Stimulated activated CD8-positive, alpha-beta memory T cell treated with anti-CD3 and anti-CD28 coated beads, Interleukin-7, amount 100 ng/mL, for 1 hour (primary cell): ENCODE results near the gene SDK2.

ENCODE experiments used
- DNase-seq, 2 donors: peaks; one replicate each; pipeline ENCODE4 v3.0.0-alpha.2; 2020; ENCODE audit warnings: low read depth in 2 of 2

Gene SDK2

GRCh38 chr17:73368085-73368631 is 276.1 kb downstream of the SDK2 start:
- no peak for DNase-seq

DNA sequence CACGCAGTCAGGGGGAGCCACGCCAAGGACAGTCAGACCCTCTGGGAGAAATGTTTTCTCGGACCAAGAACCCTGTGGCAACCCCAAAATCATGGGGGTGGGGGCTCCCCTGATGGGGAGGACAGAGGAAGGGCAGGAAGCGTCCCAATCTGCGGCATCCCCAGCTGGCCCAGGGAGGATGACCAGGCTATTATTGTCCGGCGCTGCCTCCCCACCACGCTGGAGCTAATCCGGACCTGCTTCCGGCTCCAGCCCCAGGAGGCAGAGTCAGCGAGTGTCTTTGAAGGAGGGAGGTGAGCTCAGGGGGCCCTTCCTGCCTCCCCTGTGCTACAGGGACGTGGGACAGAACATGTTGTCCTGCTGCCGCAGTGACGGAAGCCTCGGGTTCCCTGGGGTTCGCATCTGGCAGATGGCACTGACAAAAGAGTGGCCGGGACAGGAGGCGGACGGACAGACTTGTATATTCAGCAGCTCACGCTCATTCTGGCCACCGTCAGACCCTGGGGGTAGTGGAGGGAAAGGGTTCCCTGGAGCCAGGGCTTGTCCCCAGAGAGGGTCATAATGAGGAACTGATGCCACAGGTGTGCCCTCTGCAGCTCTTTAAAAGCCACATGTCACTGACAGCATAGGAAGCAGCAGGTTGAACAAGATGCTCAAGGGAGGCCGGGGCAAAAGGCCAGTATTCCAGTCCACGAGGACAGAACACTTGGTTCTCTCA is 278.2 kb downstream of the SDK2 start:
- no peak for DNase-seq

GRCh38 chr17:73365301-73365874 is 278.9 kb downstream of the SDK2 start:
- no peak for DNase-seq

DNA sequence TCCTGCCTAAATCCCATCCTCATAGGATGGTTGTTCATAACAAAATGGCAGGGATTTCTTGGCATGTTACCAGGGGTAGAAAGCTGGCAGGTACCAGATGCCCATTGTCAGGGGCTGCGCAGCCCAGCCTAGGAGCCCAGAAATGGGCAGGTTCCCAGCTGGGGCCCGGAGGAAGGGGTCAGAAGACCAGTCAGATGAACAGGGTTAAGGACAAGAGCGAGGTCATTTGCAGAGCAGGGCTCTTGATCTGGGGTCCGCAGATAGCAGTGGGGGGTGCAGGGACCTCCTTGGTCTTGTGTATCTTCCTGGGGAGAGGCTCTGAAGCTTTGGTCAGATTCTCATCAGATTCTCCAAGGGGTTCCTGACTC is 280.1 kb downstream of the SDK2 start:
- no peak for DNase-seq

DNA sequence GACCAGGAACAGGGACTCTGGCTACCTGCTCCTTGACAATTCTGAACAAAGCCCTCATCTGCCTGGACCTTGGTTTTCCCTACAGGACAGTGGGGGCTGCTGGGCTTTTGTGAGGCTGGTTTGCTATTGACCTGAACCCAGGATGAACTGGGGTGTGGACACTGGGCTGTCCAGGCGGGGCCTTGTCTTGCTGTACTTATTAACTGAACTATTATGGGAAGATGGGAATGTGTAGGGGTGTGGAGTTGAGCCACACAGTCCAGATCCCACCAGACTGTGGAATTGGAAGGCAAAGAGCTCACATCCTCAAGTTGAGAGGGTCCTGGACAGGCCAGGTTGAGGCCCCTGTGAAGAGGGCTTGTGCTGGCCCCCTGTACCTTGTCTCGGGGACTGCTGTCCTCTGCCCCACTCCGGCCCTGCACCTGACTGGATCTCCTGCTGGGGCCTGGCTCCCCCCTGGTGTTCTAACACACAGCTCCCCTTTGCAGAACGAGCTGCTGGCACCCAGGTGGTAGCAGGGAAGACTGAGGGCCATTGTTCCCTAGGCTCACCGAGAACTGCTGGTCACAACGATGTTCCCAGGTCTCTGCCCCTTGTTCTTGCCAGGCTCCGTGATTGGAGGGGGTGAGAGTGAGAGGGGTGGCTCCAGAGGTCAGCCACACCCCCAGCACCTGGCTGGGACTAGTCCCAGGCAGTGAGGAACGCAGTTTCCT is 280.6 kb downstream of the SDK2 start:
- no peak for DNase-seq

GRCh38 chr17:73362697-73363096 is 281.5 kb downstream of the SDK2 start:
- DNase-seq: no peak

- no peak for DNase-seq
Measured at GRCh38 chr17:73360961-73361761, 283.1 kb downstream of the SDK2 start.

- DNase-seq: no peak
Measured at GRCh38 chr17:73359987-73360410, 284.2 kb downstream of the SDK2 start.

GRCh38 chr17:73359352-73359751 is 284.9 kb downstream of the SDK2 start:
- DNase-seq: no peak

DNA sequence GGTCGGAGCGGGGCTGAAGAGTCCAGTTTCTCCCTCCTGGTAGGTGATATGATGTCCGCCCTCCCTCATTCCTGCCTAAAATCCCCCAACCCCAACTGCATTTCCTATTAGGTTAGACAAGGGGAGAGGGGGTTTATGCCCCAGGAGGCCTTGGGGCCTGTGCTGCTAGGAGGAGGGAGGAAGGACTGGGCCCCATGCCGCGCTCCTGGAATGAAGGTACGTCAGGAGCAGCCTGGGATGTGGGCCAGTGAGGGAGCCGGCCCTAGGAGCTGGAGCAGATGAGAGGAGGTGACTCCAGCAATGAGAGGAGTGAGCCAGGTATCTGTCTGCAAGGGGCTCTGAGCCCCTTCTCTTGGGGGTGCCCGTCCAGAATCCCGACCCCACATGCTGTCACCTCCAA is 285.6 kb downstream of the SDK2 start:
- no peak for DNase-seq

GRCh38 chr17:73357981-73358380 is 286.3 kb downstream of the SDK2 start:
- no peak for DNase-seq

DNA sequence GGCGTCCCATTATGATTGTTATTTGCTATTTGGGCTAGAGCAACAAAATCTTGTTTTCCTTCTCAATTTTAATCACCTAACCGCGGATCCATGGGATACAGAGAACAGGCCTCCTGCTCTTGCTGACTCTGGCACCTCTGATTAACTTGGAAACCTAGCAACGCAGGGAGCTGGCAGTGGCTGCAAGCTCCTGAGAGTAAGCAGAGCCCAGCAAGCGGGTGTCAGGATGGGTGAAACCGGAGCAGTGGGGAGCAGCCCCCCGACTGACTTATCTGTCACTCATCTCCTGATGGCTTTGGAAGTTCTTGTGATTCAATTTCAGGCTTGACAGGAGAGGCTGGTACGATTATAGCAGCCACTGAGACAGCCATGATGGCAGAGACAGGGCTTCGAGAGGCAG is 286.9 kb downstream of the SDK2 start:
- DNase-seq: no peak

- no peak for DNase-seq
Measured at GRCh38 chr17:73356561-73357170, 287.6 kb downstream of the SDK2 start.

GRCh38 chr17:73354423-73355284 is 289.6 kb downstream of the SDK2 start:
- no peak for DNase-seq

DNA sequence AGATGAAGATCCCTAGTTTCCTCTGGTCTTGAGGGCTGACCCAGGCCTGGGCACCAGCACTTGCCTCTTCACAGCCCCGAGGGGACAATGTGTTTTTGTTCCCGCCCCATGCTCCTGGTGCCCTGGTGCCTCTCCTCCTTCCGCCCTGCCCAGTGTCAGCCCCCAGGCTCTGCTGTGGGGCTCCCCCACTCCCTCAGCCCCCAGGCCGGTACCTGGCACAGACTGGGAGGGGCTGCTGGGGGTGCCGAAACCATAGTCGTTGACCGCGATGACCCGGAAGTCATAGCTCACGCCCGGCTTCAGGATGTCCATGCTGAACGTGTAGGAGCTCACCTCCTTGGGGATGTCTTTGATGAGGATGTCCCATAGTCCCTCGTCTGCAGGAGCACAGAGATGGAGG is 292.0 kb downstream of the SDK2 start:
- DNase-seq: no peak

DNA sequence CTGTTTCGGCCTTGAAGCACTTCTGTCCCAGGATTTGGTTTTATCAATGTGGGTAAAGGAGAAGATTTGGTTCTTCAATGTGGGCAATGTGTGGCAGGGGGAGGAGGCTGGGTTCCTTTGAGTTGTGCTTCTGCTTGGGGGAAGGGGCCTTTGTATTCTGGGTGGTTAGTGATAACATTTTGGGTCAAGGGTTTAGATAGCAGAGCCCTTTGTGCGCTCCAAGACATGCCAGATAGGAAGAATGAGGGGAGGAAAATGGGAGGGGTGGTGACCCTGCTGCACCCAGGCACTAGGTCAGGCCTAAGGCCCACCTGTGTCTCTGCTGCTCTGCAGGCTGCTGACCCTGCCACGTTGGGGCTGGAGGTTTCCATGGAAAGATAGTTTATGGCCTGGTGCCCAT is 292.5 kb downstream of the SDK2 start:
- DNase-seq: no peak

GRCh38 chr17:73350864-73351263 is 293.4 kb downstream of the SDK2 start:
- DNase-seq: no peak

- no peak for DNase-seq
Measured at GRCh38 chr17:73349647-73350046, 294.6 kb downstream of the SDK2 start.

DNA sequence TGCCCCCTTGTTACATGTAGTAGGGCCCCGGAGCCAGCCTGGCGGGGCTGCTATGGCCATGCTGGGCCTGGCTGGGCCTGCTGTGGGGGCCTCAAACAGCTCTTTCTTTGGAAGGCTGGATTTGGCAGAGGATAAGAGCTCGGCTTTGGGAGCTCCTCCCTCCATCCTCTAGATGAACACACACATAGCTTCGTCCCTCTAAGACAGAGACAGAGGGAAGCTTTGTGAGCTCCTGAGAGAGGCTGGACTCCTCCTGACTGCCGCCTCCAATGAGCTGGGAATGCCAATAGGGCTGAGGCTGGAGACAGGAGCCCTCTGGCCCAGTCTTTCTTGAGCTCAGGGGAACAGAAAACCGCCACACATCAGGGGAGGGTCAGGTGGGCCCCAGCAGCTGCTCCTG is 295.1 kb downstream of the SDK2 start:
- no peak for DNase-seq

- DNase-seq: no peak
Measured at GRCh38 chr17:73348829-73349095, 295.5 kb downstream of the SDK2 start.
